ENCODE data around the gene PACSIN2.
"Not testable (repeated sequence)": the region's sequence is repeated elsewhere in the genome, so short reads cannot be mapped to it uniquely, and the experiment has no call there.

PACSIN2 gene

DNA sequence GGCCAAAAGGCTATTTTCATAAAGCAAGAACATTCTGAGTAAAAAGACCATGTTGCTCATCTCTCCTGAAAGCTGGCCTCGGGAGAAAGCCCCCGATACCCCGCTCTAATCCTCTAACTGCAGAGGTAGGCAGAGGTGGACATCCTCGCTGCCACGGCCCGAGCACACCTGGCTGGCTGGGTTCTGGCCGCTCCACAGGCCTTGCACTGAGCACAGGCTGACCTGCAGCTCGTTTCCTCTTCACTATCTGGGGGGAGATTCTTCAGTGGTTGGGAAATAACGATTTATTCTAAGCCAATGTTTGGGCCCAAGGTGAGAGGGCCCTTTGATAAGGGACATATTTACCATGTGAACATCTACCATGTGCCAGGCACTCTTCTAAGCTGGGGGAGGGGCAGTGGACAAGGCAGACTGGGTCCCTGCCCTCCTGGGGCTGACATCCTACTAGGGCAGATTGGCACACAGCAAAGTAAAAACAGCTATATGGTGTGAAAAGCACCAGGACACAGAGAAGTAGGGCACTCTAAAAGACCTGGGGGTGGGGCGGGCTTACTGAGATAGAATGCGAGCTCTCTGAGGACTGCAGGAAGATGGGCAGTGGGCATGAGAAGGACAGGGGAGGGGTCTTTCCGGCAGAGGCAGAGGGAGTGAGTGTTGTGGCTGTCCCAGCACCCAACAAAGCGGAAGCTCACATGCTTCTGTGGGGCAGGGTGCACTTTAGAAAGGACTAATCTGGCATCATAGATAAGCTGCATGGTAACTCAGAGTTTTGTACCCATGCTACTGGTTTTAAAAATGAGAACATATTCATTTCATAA is 92.4 kb downstream of the PACSIN2 start:
- FAIRE-seq, result no peak

GRCh38 chr22:42920101-42920820 is 94.7 kb downstream of the PACSIN2 start:
- no peak for FAIRE-seq

- FAIRE-seq, result no peak
Observed at GRCh38 chr22:42919199-42919598, 95.8 kb downstream of the PACSIN2 start.

- no peak for FAIRE-seq
Observed at GRCh38 chr22:42918500-42918899, 96.4 kb downstream of the PACSIN2 start.

DNA sequence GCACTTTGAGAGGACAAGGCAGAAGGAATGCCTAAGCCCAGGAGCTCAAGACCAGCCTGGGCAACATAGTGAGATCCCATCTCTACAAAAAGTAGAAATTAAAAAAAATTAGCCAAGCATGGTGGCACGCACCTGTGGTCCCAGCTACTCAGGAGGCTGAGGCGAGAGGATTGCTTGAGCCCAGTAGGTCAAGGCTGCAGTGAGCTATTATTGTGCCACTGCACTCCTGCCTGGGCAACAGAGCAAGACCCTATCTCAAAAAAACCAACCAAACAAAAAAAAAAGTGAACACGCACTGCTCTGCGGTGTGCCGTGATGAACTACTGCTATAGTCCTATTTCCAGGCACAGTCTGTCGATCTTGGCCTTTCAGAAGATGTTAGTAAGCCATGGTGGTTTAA is 97.6 kb downstream of the PACSIN2 start:
- not testable (repeated sequence) for FAIRE-seq

DNA sequence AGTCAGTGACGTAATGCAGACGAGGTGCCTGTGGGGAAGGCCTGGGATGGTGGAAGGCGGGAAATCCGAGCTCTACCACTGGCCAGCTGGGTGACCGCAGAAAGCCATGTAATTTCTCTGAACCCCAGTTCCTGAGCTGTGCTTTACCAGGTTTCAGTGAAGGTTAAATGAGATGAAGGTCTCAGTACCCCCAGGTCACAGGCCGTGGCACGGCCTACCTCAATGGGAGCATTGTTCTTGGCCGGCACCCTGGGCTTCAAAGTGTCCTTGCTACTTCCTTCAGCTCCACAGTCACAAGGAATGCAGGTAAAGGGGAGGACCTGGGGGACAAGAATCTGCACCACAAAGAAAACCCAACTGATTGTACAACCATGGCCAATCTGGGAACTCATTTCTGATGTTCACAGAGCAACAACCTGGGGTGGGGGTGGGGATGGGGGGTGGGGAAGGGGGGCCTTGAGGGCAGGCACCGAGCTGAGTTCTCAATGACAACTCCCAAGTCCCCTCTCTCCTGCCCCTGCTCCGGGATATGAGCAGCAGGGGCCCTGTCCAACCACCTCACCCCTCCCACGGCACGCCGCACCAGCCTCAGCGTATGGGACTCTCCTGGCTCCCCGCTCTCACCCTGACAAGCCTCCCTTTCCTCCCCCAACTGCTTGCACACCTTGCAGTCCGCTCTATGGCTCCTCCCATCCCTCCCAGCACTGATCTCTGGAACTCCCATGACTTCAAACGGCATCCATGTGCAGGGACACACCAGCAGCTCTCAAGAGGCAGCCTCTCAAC is 98.8 kb downstream of the PACSIN2 start:
- no peak for FAIRE-seq

- no peak for FAIRE-seq
Observed at GRCh38 chr22:42914511-42915076, 100.4 kb downstream of the PACSIN2 start.

GRCh38 chr22:42913874-42914510 is 101.0 kb downstream of the PACSIN2 start:
- FAIRE-seq, result no peak

DNA sequence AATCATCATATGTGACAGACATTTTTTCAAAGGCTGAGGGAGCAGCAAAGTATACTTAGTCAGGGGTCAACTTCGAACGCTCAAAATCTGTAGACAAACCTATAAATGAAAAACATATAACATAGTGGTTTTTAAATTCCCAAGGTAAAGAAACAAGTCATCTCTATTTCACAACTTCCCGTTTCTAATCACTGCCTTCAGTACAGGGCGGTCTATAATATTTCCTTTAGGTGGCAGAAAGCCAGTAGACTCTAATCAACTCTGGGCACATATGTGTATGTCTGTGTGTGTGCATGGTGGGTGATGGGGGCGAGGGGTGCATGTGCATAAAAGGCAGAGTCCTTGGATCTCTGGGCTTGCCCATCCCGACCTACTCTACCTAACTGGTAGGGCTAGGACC is 102.9 kb downstream of the PACSIN2 start:
- FAIRE-seq, result no peak

DNA sequence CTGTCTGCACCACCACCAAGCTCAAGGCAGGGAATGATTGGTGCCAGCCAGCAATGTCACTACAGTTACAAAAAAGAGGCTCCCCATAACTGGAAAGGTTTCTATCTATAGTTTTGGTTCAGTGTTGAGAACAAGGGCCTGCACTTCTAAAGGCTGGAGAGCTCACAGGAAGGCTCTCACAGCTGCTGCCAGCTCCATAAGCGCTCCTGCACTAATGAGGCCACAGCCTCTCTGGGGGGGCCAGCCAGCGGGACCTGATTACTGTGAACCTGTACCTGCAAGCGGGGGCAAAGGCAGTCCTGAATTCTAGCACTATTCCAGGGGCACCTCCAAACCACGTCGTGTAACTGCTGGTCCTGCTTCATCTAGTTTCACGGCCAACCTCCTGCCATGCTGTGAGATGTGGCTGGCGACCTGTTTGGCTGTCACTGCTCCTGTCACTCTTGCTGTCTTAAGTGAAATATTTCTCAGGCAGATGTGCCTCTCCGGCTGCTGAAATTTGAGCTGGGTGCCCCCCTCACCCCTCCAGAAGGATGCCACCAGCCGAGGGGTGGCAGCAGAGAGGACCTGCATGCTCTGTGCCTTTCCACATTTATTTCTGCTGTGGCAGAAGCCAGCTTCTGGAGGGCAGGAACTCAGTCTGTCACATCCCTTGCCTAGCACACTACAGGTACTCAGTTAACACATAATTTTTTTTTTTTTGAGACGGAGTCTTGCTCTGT is 104.6 kb downstream of the PACSIN2 start:
- FAIRE-seq, result no peak

GRCh38 chr22:42909363-42910058 is 105.4 kb downstream of the PACSIN2 start:
- no peak for FAIRE-seq

DNA sequence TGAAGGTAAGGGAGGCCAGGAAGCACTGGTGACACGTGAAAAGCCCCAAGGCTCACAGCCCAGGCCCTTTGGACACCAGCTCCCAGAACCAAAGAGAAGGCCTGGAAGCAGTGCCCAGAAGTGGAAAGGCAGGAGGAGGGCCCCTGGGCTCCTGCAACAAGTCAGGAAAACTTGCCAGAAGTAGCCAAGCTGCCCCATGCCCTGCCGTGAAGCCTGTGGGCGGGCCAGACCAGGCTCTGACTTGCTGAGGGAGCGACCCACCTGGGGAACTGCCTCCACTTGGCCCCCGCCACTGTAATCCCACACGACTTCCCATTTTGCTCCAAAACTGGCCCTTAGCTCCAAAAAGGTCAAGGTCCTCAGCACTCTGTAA is 106.6 kb downstream of the PACSIN2 start:
- FAIRE-seq, result no peak

- no peak for FAIRE-seq
Observed at GRCh38 chr22:42907404-42908373, 107.3 kb downstream of the PACSIN2 start.

DNA sequence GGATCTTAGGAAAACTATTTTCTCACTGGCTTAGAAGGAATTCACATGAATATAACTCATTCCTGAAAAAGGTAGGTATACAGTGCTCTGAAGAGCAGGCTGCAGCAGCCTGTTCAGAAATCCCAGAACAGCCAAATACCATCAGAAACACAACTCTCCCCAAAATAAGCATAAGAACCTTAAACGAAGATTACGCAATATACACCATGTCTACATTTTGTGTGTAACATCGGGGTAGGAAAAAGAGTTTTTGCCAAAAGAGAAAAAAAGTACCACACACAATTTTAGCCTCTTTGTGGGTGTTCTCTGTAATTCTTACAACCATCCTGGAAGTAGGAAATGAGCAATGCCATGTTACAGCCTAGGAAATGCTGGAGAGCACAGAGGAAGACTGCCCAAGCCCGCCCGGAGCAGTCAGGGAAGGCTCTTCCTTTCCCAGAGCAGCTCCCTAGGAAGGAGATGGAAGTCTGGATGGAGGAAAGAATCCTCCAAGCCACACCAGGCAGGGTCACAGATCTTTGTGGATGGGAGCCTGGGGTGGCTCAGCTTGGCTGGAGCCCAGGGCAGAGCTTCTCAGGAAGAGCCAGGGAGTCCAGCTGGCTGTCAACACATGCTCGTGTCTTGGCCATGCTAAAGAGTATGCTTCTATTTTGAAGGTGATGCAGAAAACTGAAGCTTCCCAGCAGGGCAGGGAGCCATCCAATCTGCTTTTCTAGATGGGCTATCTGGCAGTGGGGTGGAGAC is 108.2 kb downstream of the PACSIN2 start:
- no peak for FAIRE-seq

DNA sequence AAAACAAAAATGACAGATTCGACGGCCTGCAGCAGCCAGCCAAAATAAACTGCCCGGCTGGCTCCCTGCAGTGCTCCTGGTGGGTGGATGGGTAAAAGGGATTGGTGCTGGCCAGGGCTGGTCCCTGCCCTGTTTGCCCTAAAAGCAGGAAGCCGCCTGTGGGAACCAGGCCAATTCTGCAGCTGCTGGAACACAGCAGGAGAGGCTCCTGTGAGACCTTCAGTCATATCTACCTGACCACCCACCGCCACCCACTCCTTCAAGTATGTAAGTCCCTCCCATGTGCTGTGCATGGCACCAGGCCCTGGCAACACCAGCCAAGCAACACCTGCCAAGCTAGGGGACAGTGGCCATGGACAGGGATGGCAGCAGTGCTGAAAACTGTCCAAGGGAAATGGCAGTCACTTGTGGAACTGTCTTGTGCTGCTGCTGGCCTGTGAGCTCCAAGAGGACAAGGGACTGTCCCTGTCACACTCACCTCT is 109.2 kb downstream of the PACSIN2 start:
- FAIRE-seq, result no peak

DNA sequence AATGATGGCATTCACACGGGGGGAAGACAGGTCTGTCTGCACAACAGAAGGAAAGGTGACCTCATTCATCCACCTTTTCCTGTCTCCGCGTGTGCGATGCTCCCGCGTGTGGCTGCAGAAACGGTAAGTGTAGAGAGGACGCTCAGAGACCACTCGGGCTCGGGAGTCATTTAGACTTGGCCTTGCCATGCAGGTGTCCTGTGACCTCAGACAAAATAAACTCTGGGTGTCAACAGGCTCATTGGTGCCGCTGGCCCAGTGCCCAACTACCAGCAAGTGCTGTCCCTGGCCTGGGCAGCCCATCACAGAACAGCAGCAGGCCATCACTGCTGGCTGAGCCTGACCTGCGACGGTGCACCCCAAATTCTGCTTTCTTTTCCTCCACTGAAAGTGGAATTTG is 109.7 kb downstream of the PACSIN2 start:
- no peak for FAIRE-seq

DNA sequence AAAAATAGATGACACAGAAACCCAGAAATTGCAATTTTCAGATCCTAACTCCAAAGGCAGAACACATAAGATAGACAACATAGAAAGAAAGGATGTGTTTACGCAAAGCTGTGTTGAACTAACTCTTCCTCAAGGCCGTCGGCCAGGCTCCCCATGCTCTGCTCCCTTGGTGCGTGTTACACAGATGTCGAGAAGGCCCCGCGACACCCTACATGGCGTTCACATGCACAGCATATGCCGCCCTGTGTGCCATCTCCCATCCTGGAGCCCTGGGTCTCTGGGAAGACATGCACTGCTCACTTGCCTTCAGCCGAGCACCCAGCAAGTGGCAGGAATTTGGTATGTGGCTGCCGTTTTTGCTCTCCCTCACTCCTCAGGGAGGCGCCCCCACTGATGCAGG is 110.9 kb downstream of the PACSIN2 start:
- no peak for FAIRE-seq

DNA sequence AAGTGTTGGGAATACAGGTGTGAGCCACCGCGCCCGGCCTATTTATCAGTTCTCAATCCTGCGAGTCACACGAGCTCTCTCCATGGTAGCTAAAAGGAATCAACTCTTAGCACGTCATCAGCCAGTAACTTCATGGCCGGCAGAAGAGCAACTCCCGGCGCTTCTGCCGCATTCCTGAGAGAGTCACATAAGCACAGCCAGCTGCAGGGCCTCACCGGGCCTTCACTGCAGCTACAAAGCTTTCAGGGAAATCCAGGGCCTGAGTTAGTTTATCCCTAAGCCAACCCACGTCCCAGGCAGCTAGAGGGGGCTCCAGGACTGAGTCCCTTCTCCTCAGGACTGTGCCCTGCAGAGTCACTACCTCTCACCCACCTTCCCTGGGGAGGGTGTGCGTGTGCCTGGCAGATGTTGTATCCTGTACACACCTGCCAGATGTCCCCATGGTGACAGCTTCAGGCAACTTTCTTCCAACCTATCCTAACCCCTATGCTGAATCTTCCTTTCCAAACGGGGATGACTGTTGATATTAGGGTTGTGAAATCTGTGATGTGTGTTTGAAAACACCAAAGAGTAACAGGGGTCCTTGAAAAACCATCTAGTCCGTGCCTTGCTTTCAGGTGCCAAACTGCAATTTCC is 112.0 kb downstream of the PACSIN2 start:
- FAIRE-seq, result no peak
